Trophoblast cell (in vitro differentiated cells and primary cell): ENCODE data around the gene EXD3.

Source experiments
- DNase-seq, 2 donors: peaks; one replicate each; pipeline ENCODE4 v3.0.0-alpha.2; 2016
- H2AFZ ChIP-seq: 2 replicates; pipeline ENCODE4 v1.6.1; 2013; ENCODE audit warnings: low read length, moderate library complexity, mild to moderate bottlenecking; ENCODE audit not compliant: insufficient read depth, poor library complexity
- H2AK5ac ChIP-seq: 2 replicates; pipeline ENCODE4 v1.6.1; 2013; ENCODE audit warnings: mild to moderate bottlenecking, low read length
- H2BK120ac ChIP-seq: 2 replicates; pipeline ENCODE4 v1.6.1; 2013; ENCODE audit warnings: low read length, mild to moderate bottlenecking, moderate library complexity; ENCODE audit not compliant: insufficient read depth, poor library complexity
- H2BK12ac ChIP-seq: 2 replicates; pipeline ENCODE4 v1.6.1; 2013; ENCODE audit warnings: mild to moderate bottlenecking, low read length, moderate library complexity
- H2BK5ac ChIP-seq: 2 replicates; pipeline ENCODE4 v1.6.1; 2013; ENCODE audit warnings: low read length, low read depth, moderate library complexity, mild to moderate bottlenecking; ENCODE audit not compliant: poor library complexity
- H3K14ac ChIP-seq: 2 replicates; pipeline ENCODE4 v1.6.1; 2013; ENCODE audit warnings: mild to moderate bottlenecking, low read length
- H3K18ac ChIP-seq: 2 replicates; pipeline ENCODE4 v1.6.1; 2013; ENCODE audit warnings: mild to moderate bottlenecking, low read length
- H3K23ac ChIP-seq: 2 replicates; pipeline ENCODE4 v1.6.1; 2013; ENCODE audit warnings: low read length
- H3K27ac ChIP-seq: 2 replicates; pipeline ENCODE4 v1.5.1; 2013; ENCODE audit warnings: low read depth, mild to moderate bottlenecking, inconsistent platforms, low read length, moderate library complexity
- H3K27me3 ChIP-seq: 2 replicates; pipeline ENCODE4 v1.6.1; 2013; ENCODE audit warnings: inconsistent platforms, mild to moderate bottlenecking, low read length, moderate library complexity; ENCODE audit not compliant: insufficient read depth
- H3K36me3 ChIP-seq, 2 experiments: 1 replicate in 1 of 2; 2 replicates in 1 of 2; pipeline ENCODE4 v1.6.1; 2013; ENCODE audit warnings: low read length in 2 of 2, mild to moderate bottlenecking in 2 of 2, moderate library complexity in 1 of 2; ENCODE audit not compliant: insufficient read depth in 2 of 2, control insufficient read depth in 1 of 2
- H3K4ac ChIP-seq: 2 replicates; pipeline ENCODE4 v1.6.1; 2013; ENCODE audit warnings: low read depth, mild to moderate bottlenecking, low read length, moderate library complexity
- H3K4me1 ChIP-seq, 2 experiments: 1 replicate in 1 of 2; 2 replicates in 1 of 2; pipeline ENCODE4 v1.6.1; 2013; ENCODE audit warnings: low read length in 2 of 2, mild to moderate bottlenecking in 2 of 2, moderate library complexity in 1 of 2; ENCODE audit not compliant: insufficient read depth in 2 of 2, control insufficient read depth in 1 of 2
- H3K4me2 ChIP-seq: 2 replicates; pipeline ENCODE4 v1.6.1; 2013; ENCODE audit warnings: inconsistent platforms, mild to moderate bottlenecking, low read length, moderate library complexity
- H3K4me3 ChIP-seq: 2 replicates; pipeline ENCODE4 v1.5.1; 2013; ENCODE audit warnings: mild to moderate bottlenecking, low read depth, low read length, inconsistent platforms
- H3K79me1 ChIP-seq: one replicate; pipeline ENCODE4 v1.6.1; 2013; ENCODE audit warnings: low read length
- H3K79me2 ChIP-seq: 2 replicates; pipeline ENCODE4 v1.6.1; 2013; ENCODE audit warnings: low read length, mild to moderate bottlenecking; ENCODE audit not compliant: control insufficient read depth, insufficient read depth, poor library complexity
- H3K9ac ChIP-seq: 2 replicates; pipeline ENCODE4 v1.6.1; 2013; ENCODE audit warnings: mild to moderate bottlenecking, low read length
- H3K9me3 ChIP-seq: 2 replicates; pipeline ENCODE4 v1.6.1; 2013; ENCODE audit warnings: low read depth, mild to moderate bottlenecking, control low read depth, inconsistent platforms, low read length; ENCODE audit not compliant: insufficient read depth
- H4K12ac ChIP-seq: 2 replicates; pipeline ENCODE4 v1.6.1; 2013; ENCODE audit warnings: low read depth, mild to moderate bottlenecking, low read length, moderate library complexity
- H4K8ac ChIP-seq: 2 replicates; pipeline ENCODE4 v1.6.1; 2013; ENCODE audit warnings: low read depth, mild to moderate bottlenecking, low read length, moderate library complexity
- H4K91ac ChIP-seq: one replicate; pipeline ENCODE4 v1.6.1; 2013; ENCODE audit warnings: low read depth, mild to moderate bottlenecking, low read length, moderate library complexity
- WGBS: extraction: QIAGEN DNeasy Blood & Tissue Kit; methylation state at CpG from one replicate; pipeline ENCODE4 v1.1.7; 2013; ENCODE audit warnings: missing lambda C conversion rate; ENCODE audit not compliant: insufficient read length, insufficient coverage; ENCODE audit errors: extremely low coverage; 5-methylcytosine and 5-hydroxymethylcytosine counted together

EXD3 gene

DNA sequence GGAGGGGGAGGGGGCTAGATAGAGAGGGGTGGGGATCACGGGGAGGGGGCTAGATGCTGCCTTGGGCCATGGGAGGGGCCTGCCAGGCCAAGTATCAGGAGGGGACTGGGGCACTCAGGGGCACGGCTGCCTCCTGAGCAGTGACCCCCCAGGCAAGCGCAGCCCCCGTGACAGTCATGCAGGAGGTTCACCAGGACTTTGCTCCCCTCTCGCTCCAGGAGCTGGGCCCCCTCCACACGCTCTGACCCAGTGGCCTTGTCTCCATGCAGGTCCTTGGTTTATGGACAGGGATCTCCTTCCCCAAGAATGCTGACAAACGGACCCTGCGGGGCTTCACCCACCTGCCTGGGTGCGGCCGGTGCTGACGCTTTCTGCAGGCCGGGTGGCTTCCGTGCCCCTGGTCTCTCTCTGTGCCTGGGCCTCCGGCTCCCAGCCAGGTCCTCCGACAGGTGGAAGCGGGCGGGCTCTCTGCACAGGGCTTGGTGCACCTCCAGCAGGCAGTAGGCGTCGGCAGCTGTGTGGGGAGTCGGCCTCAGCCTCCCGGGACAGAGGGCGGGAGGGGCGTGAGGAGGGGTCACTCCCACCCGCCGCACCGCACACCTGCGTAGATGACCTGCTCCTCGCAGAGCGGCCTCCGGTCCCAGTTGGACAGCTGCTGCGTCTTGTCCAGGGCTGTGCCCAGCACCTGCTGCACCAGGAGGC, 74.0 kb downstream of the EXD3 start:
- Histone ChIP-seq H2AFZ (no peak overlapping the region), H3K9me3 (peaks cover 51% of the 10 kb centered on the region), H3K4ac (no peak overlapping the region), H3K36me3 (no peaks in the 10 kb centered on the region), H3K14ac (no peak overlapping the region), H2BK5ac (no peak overlapping the region), H3K79me2 (no peaks in the 10 kb centered on the region), H3K23ac (no peak overlapping the region), H2BK12ac (no peak overlapping the region), H2BK120ac (no peak overlapping the region), H4K8ac (no peak overlapping the region), H3K18ac (no peak overlapping the region), H3K27ac (no peak overlapping the region), H3K79me1 (no peaks in the 10 kb centered on the region), H3K4me1 (no peaks in the 10 kb centered on the region), H3K9ac (no peak overlapping the region), H3K4me2 (no peak overlapping the region), H3K27me3 (no peaks in the 10 kb centered on the region), H2AK5ac (no peak overlapping the region), H4K12ac (no peak overlapping the region), H3K4me3 (no peak overlapping the region), H4K91ac (no peak overlapping the region)
- no peak for DNase-seq
- WGBS, result no CpG with 5 or more reads among the region's 31 CpGs

DNA sequence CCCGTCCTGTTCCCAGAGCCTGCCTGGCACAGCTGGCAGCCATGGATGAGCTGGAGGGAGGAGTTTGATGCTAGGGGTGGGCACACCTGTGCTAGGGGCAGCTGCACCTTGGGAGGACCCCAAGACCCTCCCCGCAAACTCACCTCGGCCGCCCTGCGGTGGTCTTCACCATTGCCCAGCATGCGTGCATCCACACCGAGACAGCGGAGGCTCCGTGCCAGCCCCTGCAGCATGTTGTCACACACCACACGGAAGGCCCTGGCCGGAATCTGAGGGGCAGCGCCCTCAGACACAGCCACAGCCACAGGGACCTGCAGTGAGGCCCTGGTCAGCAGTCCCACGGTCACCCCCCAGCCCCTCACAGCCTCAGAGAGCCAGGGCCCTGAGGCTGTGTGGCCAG, 75.0 kb downstream of the EXD3 start:
- no peak overlapping the region for H4K91ac ChIP-seq
- no CpG with 5 or more reads among the region's 13 CpGs for WGBS

DNA sequence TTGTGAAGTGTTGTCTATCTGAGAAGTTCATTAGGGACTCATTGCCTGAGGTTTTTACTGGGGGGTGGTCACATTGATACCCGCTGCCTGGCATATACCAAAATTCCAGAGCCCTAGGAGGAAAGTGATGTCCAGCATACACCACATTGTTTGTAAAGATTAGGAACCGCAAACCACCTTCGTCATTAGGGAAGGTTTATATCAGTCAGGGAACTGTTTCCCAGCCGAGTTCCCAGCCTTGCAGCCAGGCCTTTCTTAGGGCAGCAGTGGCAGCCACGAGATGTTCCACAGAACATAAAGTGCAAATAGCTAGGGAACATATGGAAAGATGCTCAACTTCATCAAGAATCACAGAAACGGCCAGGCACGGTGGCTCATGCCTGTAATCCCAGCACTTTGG, 80.5 kb downstream of the EXD3 start:
- Histone ChIP-seq H3K27ac (no peak overlapping the region), H2BK120ac (no peak overlapping the region), H4K91ac (no peak overlapping the region), H3K27me3 (no peaks in the 10 kb centered on the region), H2AFZ (no peak overlapping the region), H3K79me2 (no peaks in the 10 kb centered on the region), H3K4ac (no peak overlapping the region), H3K9me3 (peaks cover 12% of the 10 kb centered on the region), H3K14ac (no peak overlapping the region), H2BK5ac (no peak overlapping the region), H3K23ac (no peak overlapping the region), H3K36me3 (no peaks in the 10 kb centered on the region), H3K79me1 (no peaks in the 10 kb centered on the region), H3K18ac (no peak overlapping the region), H2AK5ac (no peak overlapping the region), H2BK12ac (no peak overlapping the region), H4K12ac (no peak overlapping the region), H3K4me2 (no peak overlapping the region), H3K4me1 (no peaks in the 10 kb centered on the region), H3K9ac (no peak overlapping the region), H4K8ac (no peak overlapping the region), H3K4me3 (no peak overlapping the region)
- no CpG with 5 or more reads among the region's 7 CpGs for WGBS
- no peak for DNase-seq

More for the DNA sequence above, 75.0 kb downstream of the EXD3 start:
- Histone ChIP-seq H3K9ac (no peak overlapping the region), H3K79me2 (no peaks in the 10 kb centered on the region), H3K4ac (no peak overlapping the region), H2AFZ (no peak overlapping the region), H3K18ac (no peak overlapping the region), H4K8ac (no peak overlapping the region), H3K27ac (no peak overlapping the region), H3K14ac (no peak overlapping the region), H3K4me3 (no peak overlapping the region), H2BK5ac (no peak overlapping the region), H3K23ac (no peak overlapping the region), H3K36me3 (no peaks in the 10 kb centered on the region), H2BK120ac (no peak overlapping the region), H4K12ac (no peak overlapping the region), H3K27me3 (no peaks in the 10 kb centered on the region), H3K9me3 (peaks cover 41% of the 10 kb centered on the region), H3K4me1 (no peaks in the 10 kb centered on the region), H2BK12ac (no peak overlapping the region), H3K79me1 (no peaks in the 10 kb centered on the region), H2AK5ac (no peak overlapping the region), H3K4me2 (no peak overlapping the region)
- no peak for DNase-seq

DNA sequence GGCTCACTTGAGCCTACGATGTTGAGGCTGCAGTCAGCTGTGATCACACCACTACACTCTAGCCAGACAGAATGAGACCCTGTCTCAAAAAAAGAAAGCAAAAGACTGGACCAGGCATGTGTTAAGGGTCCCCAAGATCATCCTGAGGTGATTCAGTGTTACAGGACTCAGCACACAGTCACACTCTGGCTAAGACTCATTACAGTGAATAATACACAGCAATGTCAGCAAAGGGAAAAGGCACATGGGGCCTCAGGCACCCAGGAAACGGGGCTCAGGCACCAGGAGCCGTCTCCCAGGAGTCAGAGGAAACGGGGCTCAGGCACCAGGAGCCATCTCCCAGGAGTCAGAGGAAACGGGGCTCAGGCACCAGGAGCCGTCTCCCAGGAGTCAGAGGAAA, 81.7 kb downstream of the EXD3 start:
- no peak overlapping the region for H2BK5ac ChIP-seq
- WGBS, result no CpG with 5 or more reads among the region's 6 CpGs
- peaks cover 10% of the 10 kb centered on the region for H3K9me3 ChIP-seq
- no peak overlapping the region for H3K4ac ChIP-seq
- no peaks in the 10 kb centered on the region for H3K36me3 ChIP-seq
- H2BK120ac ChIP-seq, result no peak overlapping the region
- H4K8ac ChIP-seq, result no peak overlapping the region
- H3K4me2 ChIP-seq, result no peak overlapping the region
- DNase-seq, result no peak
- no peak overlapping the region for H3K27ac ChIP-seq
- H2AFZ ChIP-seq, result no peak overlapping the region
- no peak overlapping the region for H2BK12ac ChIP-seq
- H3K4me1 ChIP-seq, result no peaks in the 10 kb centered on the region
- no peak overlapping the region for H3K9ac ChIP-seq
- H2AK5ac ChIP-seq, result no peak overlapping the region
- no peak overlapping the region for H4K12ac ChIP-seq
- no peak overlapping the region for H4K91ac ChIP-seq
- no peaks in the 10 kb centered on the region for H3K79me2 ChIP-seq
- H3K18ac ChIP-seq, result no peak overlapping the region
- no peaks in the 10 kb centered on the region for H3K79me1 ChIP-seq
- no peak overlapping the region for H3K4me3 ChIP-seq
- H3K23ac ChIP-seq, result no peak overlapping the region
- H3K27me3 ChIP-seq, result no peaks in the 10 kb centered on the region
- H3K14ac ChIP-seq, result no peak overlapping the region
